Glutamatergic neuron (in vitro differentiated cells): ENCODE data around the gene RIMS3. TPM values are rescaled to one million over a fixed set of nuclear protein-coding genes. Genes with fewer than 3 reads are reported as not detected.

ENCODE experiments used
- DNase-seq: peaks from one replicate; pipeline ENCODE4 v3.0.0; 2022
- H3K27ac Mint-ChIP-seq: one replicate; pipeline ENCODE4 v1.8.0; 2020; ENCODE audit warnings: mild to moderate bottlenecking, mixed read lengths, inconsistent platforms; ENCODE audit not compliant: unreplicated experiment
- H3K27me3 Mint-ChIP-seq: one replicate; pipeline ENCODE4 v1.8.0; 2020; ENCODE audit warnings: mild to moderate bottlenecking, moderate library complexity, mixed read lengths, inconsistent platforms; ENCODE audit not compliant: unreplicated experiment
- H3K36me3 Mint-ChIP-seq: one replicate; pipeline ENCODE4 v1.8.0; 2020; ENCODE audit warnings: mild to moderate bottlenecking, mixed read lengths, inconsistent platforms; ENCODE audit not compliant: unreplicated experiment
- H3K4me1 Mint-ChIP-seq: one replicate; pipeline ENCODE4 v1.8.0; 2020; ENCODE audit warnings: mild to moderate bottlenecking, low read depth, mixed read lengths, inconsistent platforms; ENCODE audit not compliant: unreplicated experiment
- H3K4me3 Mint-ChIP-seq: one replicate; pipeline ENCODE4 v1.8.0; 2020; ENCODE audit warnings: mild to moderate bottlenecking, mixed read lengths, inconsistent platforms; ENCODE audit not compliant: unreplicated experiment
- H3K9me3 Mint-ChIP-seq: one replicate; pipeline ENCODE4 v1.8.0; 2020; ENCODE audit warnings: mild to moderate bottlenecking, moderate library complexity, mixed read lengths, inconsistent platforms; ENCODE audit not compliant: unreplicated experiment
- total RNA-seq: library from RNA; stranded (reverse); fragmentation: NEBNext Ultra II Directional; extraction: Animal tissue kit (Norgen Biotek cat#: 25700); gene quantifications from one replicate; pipeline ENCODE4 v1.2.1, GENCODE V29; 2021; ENCODE audit not compliant: unreplicated experiment
- TF ChIP-seq, protein P1 (sequence below): fragments of 200-600 bp; sonication (generic); IDR thresholded peaks from one replicate; pipeline ENCODE4 v1.5.0; 2021; ENCODE audit not compliant: partially characterized antibody, unreplicated experiment

RIMS3 gene
- total RNA-seq, 1 donor from 2014 or later = 126 TPM

GRCh38 chr1:40645118-40645680 lies 20.3 kb downstream of the RIMS3 start:
- Mint-ChIP-seq H3K4me1 (peaks cover 25% of the 10 kb centered on the region), H3K9me3 (peaks cover 4% of the 10 kb centered on the region), H3K36me3 (peaks cover under 1% of the 10 kb centered on the region), H3K27me3 (peaks cover under 1% of the 10 kb centered on the region), H3K27ac (no peak overlapping the region), H3K4me3 (peak overlapping the region; percentile 42)
- no peak for DNase-seq
- TF ChIP-seq, protein P1, sequence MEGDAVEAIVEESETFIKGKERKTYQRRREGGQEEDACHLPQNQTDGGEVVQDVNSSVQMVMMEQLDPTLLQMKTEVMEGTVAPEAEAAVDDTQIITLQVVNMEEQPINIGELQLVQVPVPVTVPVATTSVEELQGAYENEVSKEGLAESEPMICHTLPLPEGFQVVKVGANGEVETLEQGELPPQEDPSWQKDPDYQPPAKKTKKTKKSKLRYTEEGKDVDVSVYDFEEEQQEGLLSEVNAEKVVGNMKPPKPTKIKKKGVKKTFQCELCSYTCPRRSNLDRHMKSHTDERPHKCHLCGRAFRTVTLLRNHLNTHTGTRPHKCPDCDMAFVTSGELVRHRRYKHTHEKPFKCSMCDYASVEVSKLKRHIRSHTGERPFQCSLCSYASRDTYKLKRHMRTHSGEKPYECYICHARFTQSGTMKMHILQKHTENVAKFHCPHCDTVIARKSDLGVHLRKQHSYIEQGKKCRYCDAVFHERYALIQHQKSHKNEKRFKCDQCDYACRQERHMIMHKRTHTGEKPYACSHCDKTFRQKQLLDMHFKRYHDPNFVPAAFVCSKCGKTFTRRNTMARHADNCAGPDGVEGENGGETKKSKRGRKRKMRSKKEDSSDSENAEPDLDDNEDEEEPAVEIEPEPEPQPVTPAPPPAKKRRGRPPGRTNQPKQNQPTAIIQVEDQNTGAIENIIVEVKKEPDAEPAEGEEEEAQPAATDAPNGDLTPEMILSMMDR = no peak

DNA sequence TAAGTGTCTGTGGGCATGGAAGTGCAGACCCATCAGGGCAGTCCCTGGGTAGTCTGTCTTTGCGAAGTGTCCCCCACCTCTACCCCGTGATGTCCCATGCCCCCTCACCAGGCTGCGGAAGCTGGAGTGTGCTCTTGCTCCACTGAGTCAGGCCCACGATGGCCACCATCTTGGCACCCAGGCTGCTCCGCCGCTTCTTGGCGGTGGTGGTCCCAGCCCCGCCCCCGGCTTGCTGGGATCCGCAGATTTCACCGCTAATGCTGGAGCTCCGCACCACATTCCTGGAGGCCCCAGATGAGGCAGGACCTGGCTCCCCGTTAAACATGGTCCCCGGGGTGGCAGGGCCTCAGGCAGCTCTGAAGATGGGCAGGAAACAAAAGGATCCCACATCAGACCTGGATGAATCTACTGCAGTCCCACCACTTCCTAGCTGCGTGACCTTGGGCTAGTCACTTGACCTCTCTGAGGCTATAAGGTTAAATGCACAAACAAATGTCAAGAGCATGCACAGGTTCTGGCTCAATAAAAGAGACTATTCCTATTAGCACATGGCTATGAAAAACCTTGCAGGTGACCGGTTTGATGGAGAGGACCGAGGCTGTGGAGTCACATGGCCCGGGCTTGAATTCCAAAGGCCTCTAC lies 23.8 kb downstream of the RIMS3 start:
- Mint-ChIP-seq H3K4me3 (no peak overlapping the region), H3K36me3 (peaks cover 17% of the 10 kb centered on the region), H3K27ac (no peak overlapping the region), H3K4me1 (peaks cover 26% of the 10 kb centered on the region), H3K27me3 (peaks cover 5% of the 10 kb centered on the region), H3K9me3 (peaks cover 11% of the 10 kb centered on the region)
- TF ChIP-seq, protein P1 = no peak
- no peak for DNase-seq

DNA sequence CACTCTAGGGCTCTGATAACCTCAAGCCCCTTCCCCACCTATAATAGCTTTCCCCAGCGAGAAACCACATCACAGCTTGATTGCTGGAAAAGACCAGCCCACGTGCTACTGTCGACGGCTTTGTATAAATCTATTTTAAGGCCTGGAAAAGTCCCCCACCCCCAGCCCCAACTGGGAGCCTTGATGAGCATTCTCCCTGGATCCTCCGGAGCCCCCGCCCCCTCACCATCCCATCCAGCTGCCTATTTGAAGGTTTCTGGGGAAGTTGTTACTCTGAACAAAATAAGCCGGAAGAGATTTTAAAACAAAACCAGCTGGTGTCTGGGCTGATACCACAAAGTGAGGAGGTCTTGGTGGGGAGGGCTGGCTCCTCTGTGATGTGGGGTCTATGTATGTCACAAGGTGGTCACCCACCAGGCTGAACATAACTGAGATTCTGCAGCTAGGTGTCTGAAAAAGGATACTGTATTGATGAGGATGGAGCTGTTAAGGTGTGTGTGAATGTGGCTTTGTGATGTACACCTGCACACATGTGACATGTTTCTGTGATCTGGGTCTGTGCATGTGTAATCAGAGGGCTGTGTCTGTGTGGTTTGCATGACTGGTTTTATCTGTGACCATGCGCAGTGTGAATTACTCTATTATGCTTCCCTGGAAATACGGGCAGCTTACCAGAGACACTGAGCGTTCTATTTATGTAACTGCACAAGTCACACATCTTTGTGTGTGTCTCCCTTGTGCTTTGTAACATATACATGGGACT lies 25.0 kb downstream of the RIMS3 start:
- H3K27ac Mint-ChIP-seq = no peak overlapping the region

DNA sequence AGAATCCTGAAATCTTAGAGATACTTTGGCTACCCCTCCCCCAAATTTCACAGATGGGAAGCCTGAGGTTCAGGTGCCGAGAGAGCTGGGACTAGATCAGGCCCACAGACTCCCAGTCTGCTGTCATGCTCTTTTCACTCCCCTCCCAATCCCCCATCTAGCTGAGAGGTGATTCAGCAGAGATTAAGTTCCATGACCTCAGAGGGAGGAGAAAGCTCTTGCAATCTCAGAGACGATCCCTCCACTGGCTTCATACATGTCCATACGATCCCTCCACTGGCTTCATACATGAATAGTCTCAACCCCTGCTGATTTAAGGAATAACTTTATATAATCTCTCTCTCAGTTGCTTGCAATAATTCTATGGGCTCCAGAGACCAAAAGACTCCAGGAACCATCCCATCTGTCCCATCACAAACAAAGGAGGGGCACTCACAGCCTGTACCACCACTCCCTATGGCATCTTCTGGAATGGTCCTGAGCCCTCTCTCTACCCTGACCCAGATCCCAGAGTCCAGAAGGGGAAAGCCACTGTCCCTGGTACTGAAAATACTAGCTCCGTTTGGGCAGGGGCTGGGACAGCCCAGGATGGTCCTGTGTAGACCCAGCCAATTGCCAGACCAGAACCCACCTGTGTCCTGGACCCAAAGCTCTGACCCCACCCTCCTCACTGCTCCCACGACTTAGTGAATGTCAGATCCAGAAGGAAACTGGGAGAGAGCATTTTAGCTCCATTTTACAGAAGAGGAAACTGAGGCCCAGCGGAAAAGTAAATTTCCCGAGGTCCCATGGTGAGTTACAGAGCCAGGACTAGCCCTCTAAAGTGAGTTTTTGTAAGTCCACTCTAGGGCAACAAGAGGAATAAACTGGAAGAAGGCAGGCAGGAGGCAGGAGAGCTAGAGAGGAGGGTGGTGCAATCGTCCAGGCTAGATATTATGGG lies 27.1 kb downstream of the RIMS3 start:
- TF ChIP-seq, protein P1 = no peak
- H3K4me1 Mint-ChIP-seq = peaks cover 18% of the 10 kb centered on the region
- DNase-seq = no peak
- peaks cover 17% of the 10 kb centered on the region for H3K36me3 Mint-ChIP-seq
- no peak overlapping the region for H3K4me3 Mint-ChIP-seq
- no peak overlapping the region for H3K27ac Mint-ChIP-seq
- H3K9me3 Mint-ChIP-seq = peaks cover 10% of the 10 kb centered on the region
- H3K27me3 Mint-ChIP-seq = peaks cover 5% of the 10 kb centered on the region

More for the DNA sequence above, 25.0 kb downstream of the RIMS3 start:
- TF ChIP-seq, protein P1 = no peak
- Mint-ChIP-seq H3K4me3 (no peak overlapping the region), H3K36me3 (peaks cover 17% of the 10 kb centered on the region), H3K9me3 (peaks cover 11% of the 10 kb centered on the region), H3K4me1 (peaks cover 22% of the 10 kb centered on the region), H3K27me3 (peaks cover 5% of the 10 kb centered on the region)
- DNase-seq = no peak
